ENCODE measurements around the gene SBF2. TPM values are rescaled to one million over a fixed set of nuclear protein-coding genes. Genes with fewer than 3 reads are reported as not detected.
"Not testable (repeated sequence)": the region's sequence is repeated elsewhere in the genome, so short reads cannot be mapped to it uniquely, and the experiment has no call there.

SBF2 gene
- total and polyA plus RNA-seq, 2 donors (not counting 1 experiment from before 2014, with no cell fraction given): 5.6 to 17.7 TPM

DNA sequence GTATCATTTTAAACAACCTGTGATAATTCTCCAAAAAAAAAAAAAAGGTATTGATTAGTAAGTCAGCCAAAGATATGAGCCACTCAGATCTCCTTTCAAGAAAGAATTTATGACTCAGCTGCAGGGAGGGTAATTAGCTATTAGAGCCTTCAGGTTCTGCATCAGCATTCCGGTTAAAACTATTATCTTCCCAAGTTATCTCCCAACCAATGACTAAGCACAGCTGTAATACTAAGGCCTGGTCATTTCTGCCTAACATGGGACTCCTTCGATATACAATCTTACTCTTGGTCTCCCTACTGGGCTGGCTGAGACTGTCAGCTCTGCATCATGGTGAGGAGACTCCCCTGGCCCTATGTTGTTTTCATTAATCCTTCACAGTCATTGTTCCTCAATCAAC, 60.4 kb downstream of the SBF2 start:
- H2AFZ ChIP-seq (ENCODE audit: insufficient read depth, low read depth, low read length, poor library complexity, severe bottlenecking): no peak overlapping the region
- H3K4me2 ChIP-seq (replicated peaks; ENCODE audit: low read depth, low read length, poor library complexity, severe bottlenecking): no peak overlapping the region
- H3K4me3 ChIP-seq (ENCODE audit: control extremely low read depth in 1 of 5, extremely low read depth in 1 of 5, insufficient read depth in 1 of 5, low read depth in 2 of 5, low read length in 4 of 5): no peak overlapping the region
- H3K79me2 ChIP-seq (ENCODE audit: control insufficient read depth, insufficient read depth, low read length): no peaks in the 10 kb centered on the region
- intact Hi-C loops (cut with micrococcal nuclease): no loop called here
- H3K27ac ChIP-seq (ENCODE audit: low read length in 2 of 2): no peak overlapping the region
- ATAC-seq (ENCODE audit: low read depth) (no peak), DNase-seq (no peak)
- no peaks in the 10 kb centered on the region for H3K27me3 ChIP-seq (replicated peaks in 1 of 4; ENCODE audit: control extremely low read depth in 1 of 4, control insufficient read depth in 3 of 4, insufficient read depth in 4 of 4, low read length in 3 of 4)
- CTCF ChIA-PET: interaction anchor here (0.7 kb wide), 1 partner anchor 190 kb away, joined by 3 read pairs; no protein-coding TSS in a partner anchor
- H3K36me3 ChIP-seq (replicated peaks in 1 of 2; ENCODE audit: control extremely low read depth in 1 of 2, control insufficient read depth in 1 of 2, extremely low read depth in 1 of 2, insufficient read depth in 2 of 2, low read length in 1 of 2): no peaks in the 10 kb centered on the region
- H3K4me3 Mint-ChIP-seq: no peak overlapping the region
- POLR2A ChIA-PET: no interaction called here
- WGBS (ENCODE audit: insufficient coverage): 57% methylated on average over 2 of the region's 2 CpGs
- H3K4me1 Mint-ChIP-seq: no peaks in the 10 kb centered on the region
- no peak overlapping the region for H3K9ac ChIP-seq (ENCODE audit: low read length)
- H3K27ac Mint-ChIP-seq: no peak overlapping the region
- peaks cover 0 to 11% (median 1%) of the 10 kb centered on the region in 3 donors for H3K9me3 ChIP-seq (ENCODE audit: control extremely low read depth in 1 of 3, control insufficient read depth in 2 of 3, insufficient read depth in 1 of 3, low read length in 2 of 3)
- no peaks in the 10 kb centered on the region for H3K4me1 ChIP-seq (ENCODE audit: control insufficient read depth in 2 of 2, insufficient read depth in 2 of 2, low read length in 2 of 2)
- peaks cover 4% of the 10 kb centered on the region for H3K27me3 Mint-ChIP-seq
- no peaks in the 10 kb centered on the region for H4K20me1 ChIP-seq (ENCODE audit: control insufficient read depth, insufficient read depth, low read length, poor library complexity, severe bottlenecking)
- TF ChIP-seq, protein P1, sequence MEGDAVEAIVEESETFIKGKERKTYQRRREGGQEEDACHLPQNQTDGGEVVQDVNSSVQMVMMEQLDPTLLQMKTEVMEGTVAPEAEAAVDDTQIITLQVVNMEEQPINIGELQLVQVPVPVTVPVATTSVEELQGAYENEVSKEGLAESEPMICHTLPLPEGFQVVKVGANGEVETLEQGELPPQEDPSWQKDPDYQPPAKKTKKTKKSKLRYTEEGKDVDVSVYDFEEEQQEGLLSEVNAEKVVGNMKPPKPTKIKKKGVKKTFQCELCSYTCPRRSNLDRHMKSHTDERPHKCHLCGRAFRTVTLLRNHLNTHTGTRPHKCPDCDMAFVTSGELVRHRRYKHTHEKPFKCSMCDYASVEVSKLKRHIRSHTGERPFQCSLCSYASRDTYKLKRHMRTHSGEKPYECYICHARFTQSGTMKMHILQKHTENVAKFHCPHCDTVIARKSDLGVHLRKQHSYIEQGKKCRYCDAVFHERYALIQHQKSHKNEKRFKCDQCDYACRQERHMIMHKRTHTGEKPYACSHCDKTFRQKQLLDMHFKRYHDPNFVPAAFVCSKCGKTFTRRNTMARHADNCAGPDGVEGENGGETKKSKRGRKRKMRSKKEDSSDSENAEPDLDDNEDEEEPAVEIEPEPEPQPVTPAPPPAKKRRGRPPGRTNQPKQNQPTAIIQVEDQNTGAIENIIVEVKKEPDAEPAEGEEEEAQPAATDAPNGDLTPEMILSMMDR (IDR thresholded peaks at IDR 0.05): no peak
- no peak for TF ChIP-seq EZH2 (IDR thresholded peaks at IDR 0.05; ENCODE audit: borderline replicate concordance, insufficient read depth, low read depth, low read length, poor library complexity, severe bottlenecking)
- H3K9me3 Mint-ChIP-seq (ENCODE audit: insufficient read depth): no peaks in the 10 kb centered on the region

DNA sequence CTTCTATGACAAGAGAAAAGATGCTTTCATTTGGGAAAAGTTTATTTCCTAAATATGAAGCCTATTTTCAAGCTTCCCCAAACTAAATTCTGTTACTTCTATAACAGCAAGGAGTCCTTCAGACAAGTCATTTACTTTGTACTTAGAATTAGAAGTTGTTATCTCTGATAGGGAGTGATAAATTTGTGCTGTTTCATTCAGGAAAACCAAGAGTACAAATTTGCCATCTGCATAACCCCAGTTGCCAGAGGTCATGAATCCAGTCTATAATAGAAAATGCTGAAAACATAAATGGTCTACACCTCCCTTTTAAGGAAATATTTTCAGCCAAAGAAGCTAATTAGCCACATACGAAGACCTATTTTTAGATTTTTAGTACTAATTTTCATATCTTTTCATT, 61.3 kb downstream of the SBF2 start:
- H3K9me3 ChIP-seq (ENCODE audit: control extremely low read depth in 1 of 3, control insufficient read depth in 2 of 3, insufficient read depth in 1 of 3, low read length in 2 of 3): peaks cover 0 to 11% (median 1%) of the 10 kb centered on the region in 3 donors
- no peaks in the 10 kb centered on the region for H3K36me3 ChIP-seq (replicated peaks in 1 of 2; ENCODE audit: control extremely low read depth in 1 of 2, control insufficient read depth in 1 of 2, extremely low read depth in 1 of 2, insufficient read depth in 2 of 2, low read length in 1 of 2)
- Mint-ChIP-seq H3K27ac (no peak overlapping the region), H3K4me3 (no peak overlapping the region), H3K9me3 (ENCODE audit: insufficient read depth) (no peaks in the 10 kb centered on the region), H3K27me3 (peaks cover 4% of the 10 kb centered on the region), H3K4me1 (no peaks in the 10 kb centered on the region)
- TF ChIP-seq EZH2 (IDR thresholded peaks at IDR 0.05; ENCODE audit: borderline replicate concordance, insufficient read depth, low read depth, low read length, poor library complexity, severe bottlenecking): no peak
- TF ChIP-seq, protein P1 (IDR thresholded peaks at IDR 0.05): no peak
- H3K27ac ChIP-seq (ENCODE audit: low read length in 2 of 2): no peak overlapping the region
- no peaks in the 10 kb centered on the region for H3K4me1 ChIP-seq (ENCODE audit: control insufficient read depth in 2 of 2, insufficient read depth in 2 of 2, low read length in 2 of 2)
- H3K79me2 ChIP-seq (ENCODE audit: control insufficient read depth, insufficient read depth, low read length): no peaks in the 10 kb centered on the region
- H2AFZ ChIP-seq (ENCODE audit: insufficient read depth, low read depth, low read length, poor library complexity, severe bottlenecking): no peak overlapping the region
- DNase-seq (no peak), ATAC-seq (ENCODE audit: low read depth) (no peak)
- H4K20me1 ChIP-seq (ENCODE audit: control insufficient read depth, insufficient read depth, low read length, poor library complexity, severe bottlenecking): no peaks in the 10 kb centered on the region
- no CpG with 5 or more reads among the region's 1 CpG for WGBS (ENCODE audit: insufficient coverage)
- intact Hi-C loops (cut with micrococcal nuclease): no loop called here
- no peak overlapping the region for H3K4me2 ChIP-seq (replicated peaks; ENCODE audit: low read depth, low read length, poor library complexity, severe bottlenecking)
- ChIA-PET POLR2A (no interaction called here), CTCF (no interaction called here)
- no peaks in the 10 kb centered on the region for H3K27me3 ChIP-seq (replicated peaks in 1 of 4; ENCODE audit: control extremely low read depth in 1 of 4, control insufficient read depth in 3 of 4, insufficient read depth in 4 of 4, low read length in 3 of 4)
- no peak overlapping the region for H3K9ac ChIP-seq (ENCODE audit: low read length)
- no peak overlapping the region for H3K4me3 ChIP-seq (ENCODE audit: control extremely low read depth in 1 of 5, extremely low read depth in 1 of 5, insufficient read depth in 1 of 5, low read depth in 2 of 5, low read length in 4 of 5)

DNA sequence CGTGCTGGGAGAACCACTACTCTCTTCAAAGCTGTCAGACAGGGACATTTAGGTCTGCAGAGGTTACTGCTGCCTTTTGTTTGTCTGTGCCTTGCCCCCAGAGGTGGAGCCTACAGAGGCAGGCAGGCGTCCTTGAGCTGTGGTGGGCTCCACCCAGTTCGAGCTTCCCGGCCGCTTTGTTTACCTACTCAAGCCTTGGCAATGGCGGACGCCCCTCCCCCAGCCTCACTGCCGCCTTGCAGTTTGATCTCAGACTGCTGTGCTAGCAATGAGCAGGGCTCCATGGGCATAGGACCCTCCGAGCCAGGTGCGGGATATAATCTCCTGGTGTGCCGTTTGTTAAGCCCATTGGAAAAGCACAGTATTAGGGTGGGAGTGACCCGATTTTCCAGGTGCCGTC, 62.2 kb downstream of the SBF2 start:
- H3K27ac Mint-ChIP-seq; ATAC-seq (ENCODE audit: low read depth); H3K36me3 ChIP-seq (replicated peaks in 1 of 2; ENCODE audit: control extremely low read depth in 1 of 2, control insufficient read depth in 1 of 2, extremely low read depth in 1 of 2, insufficient read depth in 2 of 2, low read length in 1 of 2); H3K27me3 ChIP-seq (replicated peaks in 1 of 4; ENCODE audit: control extremely low read depth in 1 of 4, control insufficient read depth in 3 of 4, insufficient read depth in 4 of 4, low read length in 3 of 4); H3K9me3 Mint-ChIP-seq (ENCODE audit: insufficient read depth); H4K20me1 ChIP-seq (ENCODE audit: control insufficient read depth, insufficient read depth, low read length, poor library complexity, severe bottlenecking); H3K4me1 Mint-ChIP-seq; H3K9ac ChIP-seq (ENCODE audit: low read length); H3K4me3 ChIP-seq (ENCODE audit: control extremely low read depth in 1 of 5, extremely low read depth in 1 of 5, insufficient read depth in 1 of 5, low read depth in 2 of 5, low read length in 4 of 5); intact Hi-C loops (cut with micrococcal nuclease); DNase-seq; H3K4me2 ChIP-seq (replicated peaks; ENCODE audit: low read depth, low read length, poor library complexity, severe bottlenecking); CTCF ChIA-PET; H3K4me3 Mint-ChIP-seq; H3K79me2 ChIP-seq (ENCODE audit: control insufficient read depth, insufficient read depth, low read length); POLR2A ChIA-PET; H3K27me3 Mint-ChIP-seq; H2AFZ ChIP-seq (ENCODE audit: insufficient read depth, low read depth, low read length, poor library complexity, severe bottlenecking); H3K27ac ChIP-seq (ENCODE audit: low read length in 2 of 2); H3K4me1 ChIP-seq (ENCODE audit: control insufficient read depth in 2 of 2, insufficient read depth in 2 of 2, low read length in 2 of 2): not testable (repeated sequence)
- WGBS (ENCODE audit: insufficient coverage): 100% methylated on average over 3 of the region's 13 CpGs
- peaks cover 0 to 11% (median 1%) of the 10 kb centered on the region in 3 donors for H3K9me3 ChIP-seq (ENCODE audit: control extremely low read depth in 1 of 3, control insufficient read depth in 2 of 3, insufficient read depth in 1 of 3, low read length in 2 of 3)

All from B cell (primary cell).